ENCODE measurements around the gene HOXD4. TPM values are rescaled to one million over a fixed set of nuclear protein-coding genes. Genes with fewer than 3 reads are reported as not detected.

The HOXD4 gene
- total and polyA plus RNA-seq, 8 donors = 0.17 to 0.99 (median 0.68) TPM

DNA sequence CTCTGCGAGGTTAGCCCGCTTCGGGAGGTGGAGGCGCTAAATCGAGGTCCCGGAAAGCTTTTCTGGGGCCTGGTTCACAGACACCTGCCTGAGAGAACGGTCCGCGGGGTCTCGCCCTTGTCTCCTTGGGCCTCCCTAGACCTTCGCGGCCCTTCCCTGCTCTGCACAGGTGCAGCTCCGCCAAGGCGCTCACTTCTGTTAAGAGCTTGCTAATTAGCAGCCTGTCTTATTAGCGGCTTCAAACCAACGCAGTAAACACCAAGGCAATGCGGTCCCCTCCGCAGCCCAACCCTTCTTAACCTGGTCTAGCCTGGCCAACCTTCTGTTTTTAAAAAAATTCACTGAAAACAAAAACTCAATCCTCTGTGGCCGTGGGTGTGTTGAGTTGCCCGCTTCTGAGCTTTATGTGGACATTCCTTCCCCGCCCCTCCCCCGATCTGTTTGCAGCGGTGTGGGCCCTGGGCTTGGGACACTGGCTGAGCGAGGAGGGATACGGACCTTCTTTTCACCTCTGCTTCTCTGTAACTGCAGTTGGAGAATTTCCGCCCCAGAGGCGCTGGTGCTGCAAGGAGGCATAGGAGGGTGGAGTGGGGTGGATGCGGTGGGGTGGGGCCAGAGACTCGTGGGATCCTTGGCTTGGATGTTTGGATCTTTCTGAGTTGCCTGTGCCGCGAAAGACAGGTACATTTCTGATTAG is 3.4 kb upstream of the HOXD4 start:
- Histone ChIP-seq H3K36me3 (no peaks in the 10 kb centered on the region), H3K9me3 (no peaks in the 10 kb centered on the region), H3K27me3 (peaks cover 83 to 100% of the 10 kb centered on the region in 2 donors), H3K27ac (no peak overlapping the region), H3K4me1 (no peaks in the 10 kb centered on the region), H3K4me3 (no peak overlapping the region)
- TF ChIP-seq, protein P1, sequence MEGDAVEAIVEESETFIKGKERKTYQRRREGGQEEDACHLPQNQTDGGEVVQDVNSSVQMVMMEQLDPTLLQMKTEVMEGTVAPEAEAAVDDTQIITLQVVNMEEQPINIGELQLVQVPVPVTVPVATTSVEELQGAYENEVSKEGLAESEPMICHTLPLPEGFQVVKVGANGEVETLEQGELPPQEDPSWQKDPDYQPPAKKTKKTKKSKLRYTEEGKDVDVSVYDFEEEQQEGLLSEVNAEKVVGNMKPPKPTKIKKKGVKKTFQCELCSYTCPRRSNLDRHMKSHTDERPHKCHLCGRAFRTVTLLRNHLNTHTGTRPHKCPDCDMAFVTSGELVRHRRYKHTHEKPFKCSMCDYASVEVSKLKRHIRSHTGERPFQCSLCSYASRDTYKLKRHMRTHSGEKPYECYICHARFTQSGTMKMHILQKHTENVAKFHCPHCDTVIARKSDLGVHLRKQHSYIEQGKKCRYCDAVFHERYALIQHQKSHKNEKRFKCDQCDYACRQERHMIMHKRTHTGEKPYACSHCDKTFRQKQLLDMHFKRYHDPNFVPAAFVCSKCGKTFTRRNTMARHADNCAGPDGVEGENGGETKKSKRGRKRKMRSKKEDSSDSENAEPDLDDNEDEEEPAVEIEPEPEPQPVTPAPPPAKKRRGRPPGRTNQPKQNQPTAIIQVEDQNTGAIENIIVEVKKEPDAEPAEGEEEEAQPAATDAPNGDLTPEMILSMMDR (IDR thresholded peaks at IDR 0.05) = no peak
- DNase-seq (no peak), ATAC-seq (no peak)
- intact Hi-C loops (cut with DNase I) = loop anchor here in 1 of 2 donors (10.0 kb wide), 1 partner anchor 307 kb away; no protein-coding TSS in a partner anchor

- Histone ChIP-seq H3K36me3 (no peaks in the 10 kb centered on the region), H3K4me1 (no peaks in the 10 kb centered on the region), H3K9me3 (no peaks in the 10 kb centered on the region), H3K27me3 (peaks cover 93 to 100% of the 10 kb centered on the region in 2 donors), H3K27ac (no peak overlapping the region), H3K4me3 (no peak overlapping the region)
- DNase-seq (no peak), ATAC-seq (no peak)
- intact Hi-C loops (cut with DNase I) = loop anchor here in 1 of 2 donors (10.0 kb wide), 1 partner anchor 306 kb away; no protein-coding TSS in a partner anchor
- TF ChIP-seq, protein P1 (IDR thresholded peaks at IDR 0.05) = no peak
Measured at GRCh38 chr2:176148751-176149421, 2.5 kb upstream of the HOXD4 start.

DNA sequence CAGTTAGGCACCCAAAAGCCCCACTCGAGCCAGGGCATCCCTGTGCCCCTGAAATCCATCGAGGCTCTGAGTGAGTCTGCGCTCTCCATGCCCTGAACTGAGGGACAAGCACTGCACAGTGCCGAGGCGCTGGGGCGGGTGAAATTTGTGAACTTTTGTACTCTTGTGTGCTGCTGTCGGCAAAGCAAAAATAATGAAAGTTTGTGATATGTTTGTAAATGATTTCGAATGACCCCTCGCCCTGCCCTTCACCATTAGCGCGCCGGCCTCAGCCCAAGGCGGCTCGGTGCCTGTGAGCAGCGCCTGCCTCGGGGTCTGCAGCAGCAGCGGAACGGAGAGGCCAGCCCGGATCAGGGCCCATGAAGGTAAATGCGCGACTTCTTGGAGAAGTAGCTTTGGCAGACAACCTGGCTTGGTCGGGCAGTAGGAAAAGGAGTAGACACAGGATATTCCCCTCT is 1.8 kb upstream of the HOXD4 start:
- Histone ChIP-seq H3K27ac (no peak overlapping the region), H3K4me1 (no peaks in the 10 kb centered on the region), H3K36me3 (no peaks in the 10 kb centered on the region), H3K9me3 (no peaks in the 10 kb centered on the region), H3K27me3 (peaks cover 97 to 100% of the 10 kb centered on the region in 2 donors), H3K4me3 (no peak overlapping the region)
- ATAC-seq = no peak
- no peak for DNase-seq
- intact Hi-C loops (cut with DNase I) = loop anchor here in 1 of 2 donors (10.0 kb wide), 1 partner anchor 305 kb away; no protein-coding TSS in a partner anchor
- TF ChIP-seq, protein P1 (IDR thresholded peaks at IDR 0.05) = no peak

- Histone ChIP-seq H3K4me1 (no peaks in the 10 kb centered on the region), H3K36me3 (no peaks in the 10 kb centered on the region), H3K27ac (no peak overlapping the region), H3K4me3 (no peak overlapping the region), H3K27me3 (peaks cover 98 to 100% of the 10 kb centered on the region in 2 donors), H3K9me3 (no peaks in the 10 kb centered on the region)
- intact Hi-C loops (cut with DNase I) = loop anchor here in 1 of 2 donors (10.0 kb wide), 1 partner anchor 305 kb away; no protein-coding TSS in a partner anchor
- DNase-seq (no peak), ATAC-seq (no peak)
- TF ChIP-seq, protein P1 (IDR thresholded peaks at IDR 0.05) = no peak
Measured at GRCh38 chr2:176149939-176150583, 1.3 kb upstream of the HOXD4 start.
